ENCODE results near the gene PICALM. TPM values are rescaled to one million over a fixed set of nuclear protein-coding genes. Genes with fewer than 3 reads are reported as not detected.

Gene PICALM
- total and polyA plus RNA-seq, 2 of the 13 experiments (the other 11 are each of a cell fraction or from before 2014, with no cell fraction given), result 97.6 to 154 TPM

DNA sequence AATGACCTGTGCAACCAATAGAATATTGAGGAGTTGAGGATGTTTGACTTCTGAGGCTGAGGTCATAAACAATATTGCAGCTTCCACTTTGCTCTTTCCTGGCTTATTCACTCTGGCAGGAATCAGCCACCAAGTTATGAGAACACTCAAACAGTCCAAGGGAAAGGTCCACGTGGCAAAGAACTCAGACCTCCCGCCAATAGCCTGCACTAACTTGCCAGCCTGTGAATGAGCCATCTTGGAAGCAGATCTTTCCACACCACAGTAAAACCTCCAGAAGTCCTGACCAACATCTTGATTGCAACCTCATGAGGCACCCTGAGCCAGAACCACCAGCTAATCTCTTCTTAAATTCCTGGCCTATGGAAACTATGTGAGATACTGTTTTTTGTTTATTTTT, 22.7 kb upstream of the PICALM start:
- WGBS (ENCODE audit: low lambda C conversion rate), result 0% methylated on average over 2 of the region's 2 CpGs
- H3K27ac ChIP-seq (ENCODE audit: extremely low read length, insufficient read depth, low read length), result no peak overlapping the region
- H3K9ac ChIP-seq (ENCODE audit: insufficient read depth, low read depth, low read length), result no peak overlapping the region
- in situ Hi-C loops (cut with HindIII; ENCODE audit: extremely low pct_ligation_motif_present, low pct_unique_long_range_greater_than_20kb) (no loop called here), intact Hi-C loops (cut with micrococcal nuclease; ENCODE audit: unreplicated experiment) (no loop called here)
- no peaks in the 10 kb centered on the region for H3K36me3 ChIP-seq (replicated peaks in 1 of 2; ENCODE audit: control insufficient read depth in 1 of 2, insufficient read depth in 2 of 2, low read length in 2 of 2)
- TF ChIP-seq ZFP1 (CRISPR knock-in tag; IDR thresholded peaks at IDR 0.05) (no peak), ZNF674 (CRISPR knock-in tag; IDR thresholded peaks at IDR 0.05; ENCODE audit: low read depth) (no peak), ZNF331 (CRISPR knock-in tag; IDR thresholded peaks at IDR 0.05) (no peak), ZBTB20 (CRISPR knock-in tag; IDR thresholded peaks at IDR 0.05; ENCODE audit: borderline replicate concordance, low read depth) (no peak), HOXA3 (CRISPR knock-in tag; IDR thresholded peaks at IDR 0.05) (no peak), ZNF562 (CRISPR knock-in tag; IDR thresholded peaks at IDR 0.05; ENCODE audit: borderline replicate concordance) (no peak), SKI (IDR thresholded peaks at IDR 0.05; ENCODE audit: partially characterized antibody) (no peak), ZNF747 (CRISPR knock-in tag; IDR thresholded peaks at IDR 0.05; ENCODE audit: borderline replicate concordance) (no peak), ZNF547 (CRISPR knock-in tag; IDR thresholded peaks at IDR 0.05) (no peak), ETV6 (CRISPR knock-in tag; conservative IDR thresholded peaks at IDR 0.05) (no peak), RAD51 (IDR thresholded peaks at IDR 0.05; ENCODE audit: borderline replicate concordance) (no peak), TAF15 (IDR thresholded peaks at IDR 0.05; ENCODE audit: low read depth, low read length, poor library complexity, severe bottlenecking) (no peak), ZNF572 (CRISPR knock-in tag; IDR thresholded peaks at IDR 0.05) (no peak), ZNF101 (CRISPR knock-in tag; IDR thresholded peaks at IDR 0.05; ENCODE audit: borderline replicate concordance, low read depth) (no peak), ZNF234 (CRISPR knock-in tag; conservative IDR thresholded peaks at IDR 0.05) (no peak), ZNF740 (CRISPR knock-in tag; IDR thresholded peaks at IDR 0.05) (no peak)
- TF ChIP-seq, protein P1, sequence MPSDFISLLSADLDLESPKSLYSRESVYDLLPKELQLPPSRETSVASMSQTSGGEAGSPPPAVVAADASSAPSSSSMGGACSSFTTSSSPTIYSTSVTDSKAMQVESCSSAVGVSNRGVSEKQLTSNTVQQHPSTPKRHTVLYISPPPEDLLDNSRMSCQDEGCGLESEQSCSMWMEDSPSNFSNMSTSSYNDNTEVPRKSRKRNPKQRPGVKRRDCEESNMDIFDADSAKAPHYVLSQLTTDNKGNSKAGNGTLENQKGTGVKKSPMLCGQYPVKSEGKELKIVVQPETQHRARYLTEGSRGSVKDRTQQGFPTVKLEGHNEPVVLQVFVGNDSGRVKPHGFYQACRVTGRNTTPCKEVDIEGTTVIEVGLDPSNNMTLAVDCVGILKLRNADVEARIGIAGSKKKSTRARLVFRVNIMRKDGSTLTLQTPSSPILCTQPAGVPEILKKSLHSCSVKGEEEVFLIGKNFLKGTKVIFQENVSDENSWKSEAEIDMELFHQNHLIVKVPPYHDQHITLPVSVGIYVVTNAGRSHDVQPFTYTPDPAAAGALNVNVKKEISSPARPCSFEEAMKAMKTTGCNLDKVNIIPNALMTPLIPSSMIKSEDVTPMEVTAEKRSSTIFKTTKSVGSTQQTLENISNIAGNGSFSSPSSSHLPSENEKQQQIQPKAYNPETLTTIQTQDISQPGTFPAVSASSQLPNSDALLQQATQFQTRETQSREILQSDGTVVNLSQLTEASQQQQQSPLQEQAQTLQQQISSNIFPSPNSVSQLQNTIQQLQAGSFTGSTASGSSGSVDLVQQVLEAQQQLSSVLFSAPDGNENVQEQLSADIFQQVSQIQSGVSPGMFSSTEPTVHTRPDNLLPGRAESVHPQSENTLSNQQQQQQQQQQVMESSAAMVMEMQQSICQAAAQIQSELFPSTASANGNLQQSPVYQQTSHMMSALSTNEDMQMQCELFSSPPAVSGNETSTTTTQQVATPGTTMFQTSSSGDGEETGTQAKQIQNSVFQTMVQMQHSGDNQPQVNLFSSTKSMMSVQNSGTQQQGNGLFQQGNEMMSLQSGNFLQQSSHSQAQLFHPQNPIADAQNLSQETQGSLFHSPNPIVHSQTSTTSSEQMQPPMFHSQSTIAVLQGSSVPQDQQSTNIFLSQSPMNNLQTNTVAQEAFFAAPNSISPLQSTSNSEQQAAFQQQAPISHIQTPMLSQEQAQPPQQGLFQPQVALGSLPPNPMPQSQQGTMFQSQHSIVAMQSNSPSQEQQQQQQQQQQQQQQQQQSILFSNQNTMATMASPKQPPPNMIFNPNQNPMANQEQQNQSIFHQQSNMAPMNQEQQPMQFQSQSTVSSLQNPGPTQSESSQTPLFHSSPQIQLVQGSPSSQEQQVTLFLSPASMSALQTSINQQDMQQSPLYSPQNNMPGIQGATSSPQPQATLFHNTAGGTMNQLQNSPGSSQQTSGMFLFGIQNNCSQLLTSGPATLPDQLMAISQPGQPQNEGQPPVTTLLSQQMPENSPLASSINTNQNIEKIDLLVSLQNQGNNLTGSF (CRISPR knock-in tag; IDR thresholded peaks at IDR 0.05), result no peak
- TF ChIP-seq, protein P2, sequence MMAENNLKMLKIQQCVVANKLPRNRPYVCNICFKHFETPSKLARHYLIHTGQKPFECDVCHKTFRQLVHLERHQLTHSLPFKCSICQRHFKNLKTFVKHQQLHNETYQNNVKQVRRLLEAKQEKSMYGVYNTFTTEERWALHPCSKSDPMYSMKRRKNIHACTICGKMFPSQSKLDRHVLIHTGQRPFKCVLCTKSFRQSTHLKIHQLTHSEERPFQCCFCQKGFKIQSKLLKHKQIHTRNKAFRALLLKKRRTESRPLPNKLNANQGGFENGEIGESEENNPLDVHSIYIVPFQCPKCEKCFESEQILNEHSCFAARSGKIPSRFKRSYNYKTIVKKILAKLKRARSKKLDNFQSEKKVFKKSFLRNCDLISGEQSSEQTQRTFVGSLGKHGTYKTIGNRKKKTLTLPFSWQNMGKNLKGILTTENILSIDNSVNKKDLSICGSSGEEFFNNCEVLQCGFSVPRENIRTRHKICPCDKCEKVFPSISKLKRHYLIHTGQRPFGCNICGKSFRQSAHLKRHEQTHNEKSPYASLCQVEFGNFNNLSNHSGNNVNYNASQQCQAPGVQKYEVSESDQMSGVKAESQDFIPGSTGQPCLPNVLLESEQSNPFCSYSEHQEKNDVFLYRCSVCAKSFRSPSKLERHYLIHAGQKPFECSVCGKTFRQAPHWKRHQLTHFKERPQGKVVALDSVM (CRISPR knock-in tag; IDR thresholded peaks at IDR 0.05), result no peak
- H4K20me1 ChIP-seq (ENCODE audit: insufficient read depth, low read length), result no peaks in the 10 kb centered on the region
- no peak overlapping the region for H3K4me3 ChIP-seq (replicated peaks in 1 of 3; ENCODE audit: insufficient read depth in 1 of 3, low read depth in 2 of 3, low read length in 3 of 3)
- DNase-seq (ENCODE audit: low spot score) (no peak), FAIRE-seq (no peak), ATAC-seq (no peak)
- H3K79me2 ChIP-seq (ENCODE audit: insufficient read depth, low read length), result no peaks in the 10 kb centered on the region
- H3K4me1 ChIP-seq (ENCODE audit: insufficient read depth, low read length), result peaks cover 7% of the 10 kb centered on the region; the same call in 1 of the 2 replicates
- H2AFZ ChIP-seq (ENCODE audit: low read length), result no peak overlapping the region
- no peaks in the 10 kb centered on the region for H3K9me3 ChIP-seq (ENCODE audit: low read length)
- CTCF ChIA-PET (ENCODE audit: low intra/inter-chr PET ratio, low total read pairs), result no interaction called here
- POLR2A ChIA-PET, result no interaction called here
- H3K4me2 ChIP-seq (ENCODE audit: low read depth, low read length), result no peak overlapping the region
- no TSS peak for BruUV-seq (replicated peaks)
- H3K27me3 ChIP-seq (ENCODE audit: control insufficient read depth in 1 of 2, insufficient read depth in 2 of 2, low read length in 2 of 2), result no peaks in the 10 kb centered on the region; a peak in 1 of 5 replicates
